DLD1 (cell line): ENCODE data around the gene ZFR2.
"Not testable (repeated sequence)": the region's sequence is repeated elsewhere in the genome, so short reads cannot be mapped to it uniquely, and the experiment has no call there.

Source experiments
- in situ Hi-C: cut with HindIII; loops from 2 replicates; pipeline ENCODE4 v1.10.0; 2017; ENCODE audit warnings: low sequenced_read_pairs

Gene ZFR2

DNA sequence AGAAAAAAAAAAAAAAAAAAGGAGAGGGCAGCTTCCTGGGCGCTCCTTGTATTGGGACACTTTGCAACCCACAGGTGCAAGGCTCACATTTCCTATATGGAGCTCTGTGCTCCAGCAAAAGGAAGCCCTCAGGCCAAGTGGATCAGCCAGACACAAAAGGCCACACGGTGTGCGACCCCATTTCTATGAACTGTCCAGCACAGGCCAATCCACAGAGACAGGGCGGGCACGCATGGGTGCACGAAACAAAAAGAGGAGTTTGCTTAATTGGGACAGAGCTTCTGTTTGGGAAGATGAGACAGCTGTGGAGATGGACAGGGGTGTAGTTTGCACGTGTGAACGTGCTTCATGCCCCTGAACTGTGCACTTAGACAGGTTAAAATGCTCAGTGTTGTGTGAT lies 51.1 kb downstream of the ZFR2 start:
- in situ Hi-C loops, result no loop called here

- in situ Hi-C loops, result no loop called here
Observed at GRCh38 chr19:3816566-3817218, 52.1 kb downstream of the ZFR2 start.

- in situ Hi-C loops, result not testable (repeated sequence)
Observed at GRCh38 chr19:3816148-3816547, 52.7 kb downstream of the ZFR2 start.

- in situ Hi-C loops, result no loop called here
Observed at GRCh38 chr19:3814648-3815047, 54.2 kb downstream of the ZFR2 start.

DNA sequence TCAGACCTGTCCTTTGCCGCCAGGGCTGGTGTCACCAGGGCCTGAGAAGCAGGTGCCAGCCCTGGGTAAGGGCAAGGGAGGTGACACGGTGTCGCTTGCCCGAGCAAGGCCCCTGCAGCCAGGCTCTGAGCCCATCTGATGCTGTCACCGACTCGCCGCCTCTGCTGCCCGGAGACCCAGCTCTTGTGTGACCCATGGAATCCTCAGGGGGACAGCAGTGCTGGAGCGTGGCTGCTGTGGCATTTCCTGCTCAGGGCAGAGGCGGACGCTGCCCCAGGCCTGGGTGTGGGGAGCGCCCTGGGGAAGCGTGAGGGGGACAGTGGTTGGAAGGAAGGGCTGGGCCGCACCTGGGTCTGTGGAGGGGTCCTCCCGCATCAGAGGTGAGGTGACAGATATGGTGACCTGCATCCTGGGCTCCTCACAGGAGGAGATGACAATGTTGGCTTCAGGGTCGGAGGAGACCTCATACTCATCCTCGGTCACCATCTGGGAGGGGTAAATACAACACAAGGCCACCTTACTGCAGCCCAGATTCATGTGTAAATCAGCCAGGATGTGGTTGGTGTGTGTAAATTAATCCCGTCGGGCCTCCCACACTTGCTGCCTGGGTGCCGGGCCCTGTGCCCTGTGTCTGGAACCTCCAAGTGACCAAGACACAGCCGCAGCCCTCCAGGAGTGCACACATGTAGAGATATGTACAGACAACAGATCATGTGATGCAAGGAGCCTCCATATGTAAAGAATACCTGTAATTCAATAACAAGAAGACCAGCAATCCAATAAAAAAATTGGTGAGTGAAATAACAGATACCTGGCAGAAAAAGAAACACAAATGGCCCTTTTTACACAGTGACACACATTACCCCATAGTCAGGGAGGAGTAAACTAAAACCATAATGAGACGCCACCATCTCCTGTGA lies 55.1 kb downstream of the ZFR2 start:
- in situ Hi-C loops, result no loop called here

- in situ Hi-C loops, result no loop called here
Observed at GRCh38 chr19:3810708-3811355, 58.0 kb downstream of the ZFR2 start.

DNA sequence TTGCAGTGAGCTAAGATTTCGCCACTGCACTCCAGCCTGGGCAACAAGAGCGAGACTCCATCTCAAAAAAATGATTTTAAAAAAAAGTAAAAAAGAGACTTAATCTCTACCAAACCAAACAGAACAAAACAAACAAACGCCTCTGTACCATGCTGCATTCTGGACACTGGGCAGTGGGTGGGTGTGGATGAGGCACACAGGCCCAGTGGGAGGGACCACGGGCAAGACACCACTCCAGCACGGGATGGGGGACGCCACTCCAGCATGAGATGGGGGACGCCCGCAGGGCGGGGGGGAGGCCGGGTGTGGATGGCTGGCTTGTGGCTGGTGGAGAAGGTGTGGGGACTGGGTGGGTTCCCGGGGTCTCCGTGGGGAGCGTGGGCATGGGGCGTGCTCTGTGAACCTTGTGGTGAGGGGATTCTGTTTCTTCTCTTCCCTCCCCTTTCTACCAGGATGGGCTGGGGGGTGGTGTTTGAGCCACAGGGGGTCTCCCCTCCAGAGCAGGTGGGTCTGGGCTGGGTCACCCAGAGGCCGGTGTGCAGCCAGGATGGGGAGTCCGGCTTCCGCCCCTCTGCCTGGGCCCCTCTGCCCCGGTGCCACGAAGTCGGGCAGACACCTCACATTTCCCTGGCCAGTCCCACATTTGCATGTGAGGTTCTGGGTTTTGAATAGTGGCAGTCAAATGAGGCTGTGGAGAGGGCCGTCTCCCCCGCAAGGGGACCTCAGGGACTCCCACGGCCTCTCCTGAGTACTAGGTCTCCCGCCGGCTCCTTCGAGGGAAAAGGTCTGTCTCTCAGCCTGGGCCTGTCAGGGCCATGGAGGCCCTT lies 58.7 kb downstream of the ZFR2 start:
- in situ Hi-C loops, result no loop called here

GRCh38 chr19:3808420-3809143 lies 60.3 kb downstream of the ZFR2 start:
- in situ Hi-C loops, result no loop called here

DNA sequence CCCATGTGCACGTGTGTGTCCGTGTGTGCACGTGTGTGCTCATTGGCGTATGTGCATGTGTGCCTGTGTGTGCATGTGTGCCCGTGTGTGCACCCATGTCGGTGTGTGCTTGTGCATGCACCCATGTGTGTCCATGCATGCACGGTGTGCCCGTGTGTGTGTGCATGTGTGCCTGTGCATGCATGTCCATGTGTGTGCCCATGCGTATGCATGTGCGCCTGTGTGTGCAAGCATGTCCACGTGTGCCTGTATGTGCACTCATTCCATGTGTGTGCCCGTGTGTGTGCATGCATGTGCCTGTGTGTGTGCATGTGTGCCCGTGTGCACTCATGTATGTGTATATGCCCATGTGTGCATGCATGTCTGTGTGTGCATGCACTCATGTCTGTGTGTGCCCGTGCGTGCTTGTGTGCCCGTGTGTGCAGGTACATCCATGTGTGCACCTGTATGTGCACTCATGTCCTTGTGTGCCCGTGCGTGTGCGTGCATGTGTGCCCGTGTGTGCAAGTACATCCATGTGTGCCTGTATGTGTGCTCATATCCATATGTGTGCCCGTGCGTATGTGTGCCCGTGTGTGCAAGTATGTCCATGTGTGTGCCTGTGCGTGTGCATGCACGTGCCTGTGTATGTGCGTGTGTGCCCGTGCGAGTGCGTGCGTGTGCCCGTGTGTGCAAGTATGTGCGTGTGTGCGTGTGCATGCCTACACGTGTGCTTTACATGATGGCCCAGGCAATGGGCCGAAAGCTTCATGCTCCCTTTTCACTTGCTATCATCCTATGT lies 61.1 kb downstream of the ZFR2 start:
- in situ Hi-C loops, result no loop called here

- in situ Hi-C loops, result no loop called here
Observed at GRCh38 chr19:3807131-3807480, 61.7 kb downstream of the ZFR2 start.

DNA sequence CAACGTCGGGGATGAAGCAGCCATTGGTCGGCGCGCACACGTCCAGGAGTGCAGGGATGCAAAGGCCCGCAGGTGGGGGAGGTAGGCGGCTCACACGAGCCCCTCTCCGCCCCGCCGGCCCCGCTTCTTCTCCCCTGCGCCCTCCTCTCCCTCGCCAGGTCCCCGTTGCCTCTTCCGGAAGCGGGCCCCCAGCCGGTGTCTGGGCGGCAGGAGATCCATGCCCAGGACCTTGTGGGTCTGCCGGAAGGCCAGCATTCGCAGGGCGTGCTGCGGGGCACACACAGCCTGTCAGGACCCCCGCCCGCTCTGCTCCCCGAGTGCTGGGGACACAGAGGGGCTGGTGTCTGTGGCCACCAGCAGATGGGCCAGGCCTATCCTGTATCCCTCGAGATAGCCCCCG lies 63.0 kb downstream of the ZFR2 start:
- in situ Hi-C loops, result no loop called here

GRCh38 chr19:3804429-3804828 lies 64.4 kb downstream of the ZFR2 start:
- in situ Hi-C loops, result no loop called here

- in situ Hi-C loops, result no loop called here
Observed at GRCh38 chr19:3803986-3804385, 64.9 kb downstream of the ZFR2 start.

DNA sequence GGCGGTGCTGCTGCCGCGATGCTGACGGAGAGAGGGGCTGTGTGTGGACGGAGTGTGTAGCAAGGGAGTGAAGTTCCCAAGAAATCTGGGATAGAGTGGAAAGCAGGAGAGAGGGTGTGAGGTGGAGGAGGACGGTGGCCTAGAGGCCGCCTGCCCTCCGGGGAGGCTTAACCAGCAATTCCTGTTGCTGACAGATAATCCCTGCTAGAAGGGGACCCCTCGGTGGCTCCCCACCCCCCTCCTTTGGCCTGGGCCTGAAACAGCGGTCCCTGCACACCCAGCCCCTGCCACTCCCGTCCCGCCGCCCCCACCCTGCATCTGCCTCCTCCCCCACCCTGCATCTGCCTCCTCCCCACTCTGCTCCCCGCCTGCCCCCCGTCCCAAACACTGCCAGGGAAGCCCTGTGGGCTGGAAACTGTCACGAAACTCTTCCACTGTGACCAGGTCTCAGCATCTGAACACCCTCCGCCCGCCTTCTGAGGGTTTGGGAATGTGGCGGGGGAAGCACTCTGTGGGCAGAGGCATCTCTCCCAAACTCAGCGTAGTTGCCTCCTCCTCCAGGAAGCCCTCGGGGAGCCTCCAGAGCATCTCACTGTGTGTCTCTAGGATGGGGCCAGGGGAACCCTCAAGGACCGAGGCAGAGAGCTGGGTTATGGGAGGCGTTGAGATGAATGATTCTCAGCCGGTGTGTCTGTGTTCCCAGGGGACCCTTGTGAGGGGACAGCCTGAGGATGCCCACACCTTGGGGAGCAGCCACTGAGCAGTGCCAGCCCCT lies 65.5 kb downstream of the ZFR2 start:
- in situ Hi-C loops, result no loop called here

DNA sequence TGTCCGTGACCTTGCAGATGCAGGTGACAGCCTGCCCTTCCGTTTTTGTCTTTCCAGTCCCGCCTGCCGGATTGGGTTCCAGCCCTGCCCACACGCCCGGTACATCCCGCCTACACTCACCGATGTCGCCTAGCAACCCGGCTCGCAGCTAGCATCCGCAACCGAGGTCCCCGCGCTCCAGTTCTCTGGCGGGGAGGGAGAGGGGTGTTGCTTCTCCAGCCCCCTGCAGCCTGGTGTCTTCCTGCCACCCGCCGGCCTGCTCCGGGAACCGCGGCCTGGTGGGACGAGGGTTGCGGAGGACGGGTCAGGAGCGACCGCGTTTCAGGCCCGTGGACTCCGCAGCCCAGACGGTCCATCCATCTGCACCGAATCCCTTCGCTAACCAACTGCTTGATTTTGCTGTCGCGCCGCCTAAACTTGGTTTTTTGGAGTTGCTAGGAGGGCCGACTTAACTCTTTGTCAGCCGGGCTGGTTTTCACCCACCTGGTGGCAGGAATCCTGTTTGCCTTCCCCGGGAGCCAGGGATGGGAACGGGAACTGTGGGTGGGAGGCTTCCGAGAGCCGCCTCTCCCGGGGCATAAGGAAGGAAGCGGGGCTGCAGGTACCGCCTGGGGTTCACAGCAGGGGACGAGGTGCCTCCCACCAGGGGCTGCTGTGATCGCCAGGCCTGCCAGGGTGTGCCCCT lies 67.3 kb downstream of the ZFR2 start:
- in situ Hi-C loops, result no loop called here

- in situ Hi-C loops, result no loop called here
Observed at GRCh38 chr19:3800996-3801395, 67.8 kb downstream of the ZFR2 start.

DNA sequence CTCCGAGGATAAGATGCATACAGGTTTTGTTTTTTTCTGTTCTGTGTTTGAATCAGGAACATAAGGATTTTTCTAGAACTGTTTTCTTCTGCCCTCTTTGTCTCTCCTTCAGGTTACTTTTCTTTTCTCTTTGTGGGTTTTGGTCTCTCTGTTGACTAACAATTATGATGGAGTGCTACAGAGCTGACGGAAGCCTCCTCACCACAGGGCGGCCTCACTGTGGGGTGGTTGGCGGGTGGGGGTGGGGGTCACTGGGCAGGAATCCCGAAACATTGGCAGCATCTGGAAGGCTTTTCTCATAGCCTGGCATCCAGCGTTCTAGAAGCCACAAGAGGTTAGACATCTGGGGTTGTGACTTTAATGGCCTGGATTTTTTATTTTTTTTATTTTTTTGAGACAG lies 70.7 kb downstream of the ZFR2 start:
- in situ Hi-C loops, result no loop called here

DNA sequence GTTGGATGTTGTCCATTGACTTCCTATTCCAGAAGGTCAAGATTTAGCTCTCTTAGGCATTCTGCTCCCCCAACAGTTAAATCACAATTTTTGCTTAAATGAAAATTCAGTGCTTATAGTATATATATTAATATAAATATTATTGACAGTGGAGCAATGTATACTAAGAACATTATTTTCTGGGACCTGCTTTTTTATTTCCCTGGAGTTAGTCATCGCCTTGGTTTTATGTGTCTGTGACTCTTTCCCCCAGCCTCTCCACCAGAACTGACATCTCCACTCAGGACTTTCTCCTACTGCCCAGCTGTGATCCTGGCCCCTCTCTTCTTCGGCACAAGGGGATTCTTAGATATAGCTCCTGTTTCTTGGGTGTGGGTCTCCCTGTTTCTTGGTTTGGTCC lies 72.5 kb downstream of the ZFR2 start:
- in situ Hi-C loops, result no loop called here
